GM06990 (cell line): Measurements from ENCODE around the gene USP44.

Experiments used
- DNase-seq: peaks from one replicate; pipeline ENCODE4 v3.0.0-alpha.2; 2011; ENCODE audit not compliant: insufficient read length; ENCODE audit errors: extremely low read depth
- H3K27me3 ChIP-seq: replicated peaks from 2 replicates; pipeline ENCODE4 v1.6.0; 2011; ENCODE audit warnings: low read length; ENCODE audit not compliant: control insufficient read depth, insufficient read depth
- H3K36me3 ChIP-seq: 2 replicates; pipeline ENCODE4 v1.5.1; 2011; ENCODE audit warnings: low read length; ENCODE audit not compliant: control insufficient read depth, insufficient read depth
- H3K4me3 ChIP-seq: replicated peaks from 2 replicates; pipeline ENCODE4 v1.5.1; 2011; ENCODE audit warnings: low read depth, mild to moderate bottlenecking, control low read depth, low read length
- CTCF ChIP-seq: IDR thresholded peaks from 2 replicates; pipeline ENCODE4 v1.5.1; 2011; ENCODE audit warnings: low read length, control low read depth, mild to moderate bottlenecking, inconsistent platforms; ENCODE audit not compliant: insufficient read depth, poor library complexity, severe bottlenecking

USP44 gene

DNA sequence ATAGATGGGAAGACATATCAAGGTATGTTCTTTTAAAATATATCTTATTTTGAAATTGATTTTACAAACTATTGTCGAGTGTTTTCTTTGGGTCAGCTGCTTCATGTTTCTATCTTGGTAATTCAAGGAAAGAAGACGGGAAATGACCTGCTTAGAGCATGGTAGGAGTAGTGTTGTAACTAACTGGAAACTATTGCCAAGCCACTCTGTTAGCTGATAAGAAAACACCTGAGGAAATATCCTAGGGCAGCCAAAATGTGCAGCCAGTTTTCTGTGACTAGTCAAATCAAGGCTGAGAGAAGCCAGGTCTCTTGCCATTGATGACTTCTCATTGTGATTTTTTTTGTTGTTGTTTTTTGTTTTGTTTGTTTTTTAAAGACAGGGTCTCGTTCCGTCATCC is 47.1 kb downstream of the USP44 start:
- Histone ChIP-seq H3K4me3 (no peak overlapping the region), H3K27me3 (no peaks in the 10 kb centered on the region), H3K36me3 (peaks cover 7% of the 10 kb centered on the region)
- no peak for TF ChIP-seq CTCF
- DNase-seq = no peak

DNA sequence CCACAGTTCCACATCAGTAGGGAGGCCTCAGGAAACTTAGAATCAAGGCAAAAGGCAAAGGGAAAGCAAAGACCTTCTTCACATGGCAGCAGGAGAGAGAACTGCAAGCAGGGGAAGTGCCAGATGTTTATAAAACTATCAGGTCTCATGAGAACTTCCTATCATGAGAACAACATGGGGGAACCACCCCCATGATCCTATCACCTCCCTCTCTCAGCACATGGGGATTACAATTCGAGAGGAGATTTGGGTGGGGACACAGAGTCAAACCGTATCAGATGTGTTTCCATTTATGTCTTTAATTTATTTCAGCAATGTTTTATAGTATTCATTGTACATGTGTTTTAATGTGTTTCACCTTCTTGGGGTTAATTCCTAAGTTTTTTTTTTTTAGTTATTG is 51.5 kb downstream of the USP44 start:
- H3K4me3 ChIP-seq = no peak overlapping the region
- no peak for TF ChIP-seq CTCF
- peaks cover 9% of the 10 kb centered on the region for H3K36me3 ChIP-seq
- no peak for DNase-seq
- no peaks in the 10 kb centered on the region for H3K27me3 ChIP-seq

DNA sequence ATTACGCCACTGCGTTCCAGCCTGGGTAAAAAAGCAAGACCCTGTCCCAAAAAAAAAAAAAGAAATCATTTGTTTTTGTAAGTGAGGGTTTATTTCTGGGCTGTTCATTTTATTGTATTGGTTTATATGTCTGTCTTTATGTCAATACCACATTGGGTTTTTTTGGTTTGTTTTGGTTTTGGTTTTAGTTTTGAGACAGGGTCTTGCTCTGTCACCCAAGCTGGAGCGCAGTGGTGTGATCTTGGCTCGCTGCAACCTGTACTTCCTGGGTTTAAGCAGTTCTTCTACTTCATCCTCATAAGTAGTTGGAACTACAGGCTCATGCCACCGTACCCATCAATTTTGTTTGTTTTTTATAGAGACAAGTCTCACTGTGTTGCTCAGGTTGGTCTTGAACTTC is 52.3 kb downstream of the USP44 start:
- peaks cover 8% of the 10 kb centered on the region for H3K36me3 ChIP-seq
- no peak for DNase-seq
- no peak for TF ChIP-seq CTCF
- no peaks in the 10 kb centered on the region for H3K27me3 ChIP-seq
- no peak overlapping the region for H3K4me3 ChIP-seq

DNA sequence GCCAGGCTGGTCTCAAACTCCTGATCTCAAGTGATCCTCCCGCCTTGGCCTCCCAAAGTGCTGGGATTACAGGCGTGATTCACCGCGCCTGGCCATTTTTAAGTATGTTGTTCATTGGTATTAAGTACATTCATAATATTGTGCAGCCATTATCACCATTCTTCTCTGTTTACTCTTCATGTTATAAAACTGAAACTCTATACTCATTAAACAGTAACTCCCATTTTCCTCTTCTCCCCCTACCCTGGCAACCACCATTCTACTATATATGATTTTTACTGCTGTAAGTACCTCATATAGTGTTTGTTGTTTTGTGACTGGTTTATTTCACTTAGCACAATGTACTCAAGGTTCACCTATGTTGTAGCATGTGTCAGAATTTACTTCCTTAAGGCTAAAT is 54.2 kb downstream of the USP44 start:
- Histone ChIP-seq H3K27me3 (no peaks in the 10 kb centered on the region), H3K4me3 (no peak overlapping the region), H3K36me3 (peaks cover 4% of the 10 kb centered on the region)
- DNase-seq = no peak
- TF ChIP-seq CTCF = no peak

GRCh38 chr12:95495433-95495832 is 55.8 kb downstream of the USP44 start:
- no peak for DNase-seq
- Histone ChIP-seq H3K36me3 (peaks cover 4% of the 10 kb centered on the region), H3K4me3 (no peak overlapping the region), H3K27me3 (no peaks in the 10 kb centered on the region)
- no peak for TF ChIP-seq CTCF

GRCh38 chr12:95494888-95495287 is 56.4 kb downstream of the USP44 start:
- Histone ChIP-seq H3K36me3 (peaks cover 4% of the 10 kb centered on the region), H3K27me3 (no peaks in the 10 kb centered on the region), H3K4me3 (no peak overlapping the region)
- no peak for TF ChIP-seq CTCF
- no peak for DNase-seq
